Measurements from ENCODE around the gene GLP1R.

GRCh38 chr6:39063526-39063925 is 14.9 kb downstream of the GLP1R start:
- TF ChIP-seq CTCF (optimal IDR thresholded peaks at IDR 0.05 in 1 of 3, IDR thresholded peaks at IDR 0.05 in 1 of 3, conservative IDR thresholded peaks at IDR 0.05 in 1 of 3; ENCODE audit: extremely low read depth in 1 of 3, insufficient read depth in 2 of 3, low read length in 3 of 3) (no peak), EZH2 (IDR thresholded peaks at IDR 0.05; ENCODE audit: low read length) (no peak)

Measured in keratinocyte (primary cell).